Uterus (tissue), 2 donors: Measurements from ENCODE around the gene ITGA2B.

Experiments used
- CTCF ChIP-seq, 4 experiments: fragments of 200-600 bp in 2 of 4; fragments of 450-650 bp in 2 of 4; sonication (generic) in 2 of 4; IDR thresholded peaks; one replicate each; pipeline ENCODE4 v1.5.1; 2016 to 2019; ENCODE audit warnings: antibody characterized with exemption in 4 of 4, mild to moderate bottlenecking in 2 of 4, moderate library complexity in 1 of 4
- POLR2A ChIP-seq, 2 donors: fragments of 450-650 bp; IDR thresholded peaks; one replicate each; pipeline ENCODE4 v1.6.1; 2016; ENCODE audit warnings: antibody characterized with exemption in 2 of 2, mild to moderate bottlenecking in 1 of 2, moderate library complexity in 1 of 2

GRCh38 chr17:44322236-44322895, 67.1 kb downstream of the ITGA2B start:
- TF ChIP-seq CTCF (IDR thresholded peaks at IDR 0.05): no peak
- no peak for TF ChIP-seq POLR2A (IDR thresholded peaks at IDR 0.05)
